Thyroid gland (tissue), 4 donors: ENCODE results near the gene FDX1. TPM values are rescaled to one million over a fixed set of nuclear protein-coding genes. Genes with fewer than 3 reads are reported as not detected.
A peak's percentile ranks its signal among the peaks of the same experiment; 100 is the strongest.

Experiments
- DNase-seq, 2 donors: peaks; one replicate each; pipeline ENCODE4 v3.0.0-alpha.2; 2019
- H3K27ac ChIP-seq, 3 donors: fragments of 200-600 bp; sonication (generic); 1 replicate in 2 of 3; 2 replicates in 1 of 3; pipeline ENCODE4 v1.5.1; 2016 to 2019; ENCODE audit warnings: mild to moderate bottlenecking in 1 of 3, moderate library complexity in 1 of 3
- H3K27me3 ChIP-seq: fragments of 200-600 bp; sonication (generic); one replicate; pipeline ENCODE4 v1.5.1; 2019
- H3K36me3 ChIP-seq, 2 donors: fragments of 200-600 bp; sonication (generic); one replicate each; pipeline ENCODE4 v1.5.1; 2016 to 2019
- H3K4me1 ChIP-seq, 2 donors: fragments of 200-600 bp; sonication (generic); one replicate each; pipeline ENCODE4 v1.5.1; 2017 to 2019
- H3K4me3 ChIP-seq, 3 donors: fragments of 200-600 bp; sonication (generic); replicated peaks in 1 of 3; 1 replicate in 2 of 3; 2 replicates in 1 of 3; pipeline ENCODE4 v1.5.1; 2016; ENCODE audit warnings: mild to moderate bottlenecking in 1 of 3
- H3K9me3 ChIP-seq: fragments of 200-600 bp; sonication (generic); one replicate; pipeline ENCODE4 v1.5.1; 2017
- POLR2A ChIP-seq, 2 donors: fragments of 450-650 bp; IDR thresholded peaks; one replicate each; pipeline ENCODE4 v1.6.1; 2017; ENCODE audit warnings: antibody characterized with exemption in 2 of 2, mild to moderate bottlenecking in 2 of 2, moderate library complexity in 1 of 2
- WGBS, 2 donors: methylation state at CpG; one replicate each; pipeline ENCODE4 v1.1.5; 2017; 5-methylcytosine and 5-hydroxymethylcytosine counted together
- intact Hi-C: fragments of 100-400 bp; cut with DNase I; formaldehyde crosslinking; loops from one replicate; pipeline ENCODE4 v1.15.1; 2023
- total RNA-seq, 4 donors: library from RNA; depleted of rRNA; stranded (reverse); fragments of >200 nt; gene quantifications; one replicate each; pipeline ENCODE4 v1.2.3, GENCODE V29; 2016
- TF ChIP-seq, protein P1 (sequence below), 6 experiments: fragments of 200-600 bp in 3 of 6; fragments of 450-650 bp in 3 of 6; sonication (generic) in 3 of 6; IDR thresholded peaks; one replicate each; pipeline ENCODE4 v1.5.1; 2016 to 2019; ENCODE audit warnings: antibody characterized with exemption in 6 of 6, mild to moderate bottlenecking in 2 of 6, inconsistent platforms in 1 of 6, moderate library complexity in 1 of 6

FDX1 gene
- total RNA-seq, 4 donors from 2014 or later = 28.9 to 58.5 (median 39.6) TPM

DNA sequence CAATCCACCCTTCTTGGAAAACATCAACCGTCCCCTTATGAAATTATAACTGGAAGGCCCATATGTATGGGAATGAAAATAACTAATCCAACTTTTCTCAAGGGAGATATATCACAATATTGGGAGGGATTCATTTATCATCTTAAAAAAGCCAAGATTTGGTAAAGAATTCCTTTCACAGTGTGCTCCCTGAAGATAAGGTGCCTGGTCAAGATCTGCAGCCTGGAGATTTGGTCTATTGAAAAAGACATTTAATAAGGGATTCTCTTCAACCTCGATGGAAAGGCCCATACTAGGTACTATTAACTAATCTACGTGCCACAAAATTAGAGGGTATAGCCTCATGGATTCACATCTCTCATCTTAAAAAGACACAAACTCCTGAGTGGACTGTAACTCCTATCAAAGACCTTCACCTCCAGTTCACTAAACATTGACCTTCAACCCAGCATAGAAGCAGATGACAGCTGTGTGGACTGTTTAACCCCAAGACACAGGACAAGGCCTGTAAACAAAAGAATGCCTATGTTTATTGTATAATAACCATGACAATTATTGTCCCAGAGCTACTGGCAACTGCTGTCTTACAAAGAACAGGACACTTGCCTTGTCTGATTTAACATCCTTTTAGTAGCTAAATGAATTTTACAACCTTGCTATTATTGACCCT is 4.8 kb upstream of the FDX1 start:
- Histone ChIP-seq H3K4me3 (no peak overlapping the region), H3K4me1 (no peaks in the 10 kb centered on the region), H3K27me3 (no peaks in the 10 kb centered on the region), H3K9me3 (no peaks in the 10 kb centered on the region), H3K27ac (no peak overlapping the region), H3K36me3 (no peaks in the 10 kb centered on the region)
- 83 to 89% methylated on average over 3 of the region's 3 CpGs for WGBS, 2 donors
- DNase-seq = no peak
- TF ChIP-seq, protein P1, sequence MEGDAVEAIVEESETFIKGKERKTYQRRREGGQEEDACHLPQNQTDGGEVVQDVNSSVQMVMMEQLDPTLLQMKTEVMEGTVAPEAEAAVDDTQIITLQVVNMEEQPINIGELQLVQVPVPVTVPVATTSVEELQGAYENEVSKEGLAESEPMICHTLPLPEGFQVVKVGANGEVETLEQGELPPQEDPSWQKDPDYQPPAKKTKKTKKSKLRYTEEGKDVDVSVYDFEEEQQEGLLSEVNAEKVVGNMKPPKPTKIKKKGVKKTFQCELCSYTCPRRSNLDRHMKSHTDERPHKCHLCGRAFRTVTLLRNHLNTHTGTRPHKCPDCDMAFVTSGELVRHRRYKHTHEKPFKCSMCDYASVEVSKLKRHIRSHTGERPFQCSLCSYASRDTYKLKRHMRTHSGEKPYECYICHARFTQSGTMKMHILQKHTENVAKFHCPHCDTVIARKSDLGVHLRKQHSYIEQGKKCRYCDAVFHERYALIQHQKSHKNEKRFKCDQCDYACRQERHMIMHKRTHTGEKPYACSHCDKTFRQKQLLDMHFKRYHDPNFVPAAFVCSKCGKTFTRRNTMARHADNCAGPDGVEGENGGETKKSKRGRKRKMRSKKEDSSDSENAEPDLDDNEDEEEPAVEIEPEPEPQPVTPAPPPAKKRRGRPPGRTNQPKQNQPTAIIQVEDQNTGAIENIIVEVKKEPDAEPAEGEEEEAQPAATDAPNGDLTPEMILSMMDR (IDR thresholded peaks at IDR 0.05) = no peak
- no peak for TF ChIP-seq POLR2A (IDR thresholded peaks at IDR 0.05)
- intact Hi-C loops = loop anchor here (5.0 kb wide), 1 partner anchor 223 kb away; no protein-coding TSS in a partner anchor

DNA sequence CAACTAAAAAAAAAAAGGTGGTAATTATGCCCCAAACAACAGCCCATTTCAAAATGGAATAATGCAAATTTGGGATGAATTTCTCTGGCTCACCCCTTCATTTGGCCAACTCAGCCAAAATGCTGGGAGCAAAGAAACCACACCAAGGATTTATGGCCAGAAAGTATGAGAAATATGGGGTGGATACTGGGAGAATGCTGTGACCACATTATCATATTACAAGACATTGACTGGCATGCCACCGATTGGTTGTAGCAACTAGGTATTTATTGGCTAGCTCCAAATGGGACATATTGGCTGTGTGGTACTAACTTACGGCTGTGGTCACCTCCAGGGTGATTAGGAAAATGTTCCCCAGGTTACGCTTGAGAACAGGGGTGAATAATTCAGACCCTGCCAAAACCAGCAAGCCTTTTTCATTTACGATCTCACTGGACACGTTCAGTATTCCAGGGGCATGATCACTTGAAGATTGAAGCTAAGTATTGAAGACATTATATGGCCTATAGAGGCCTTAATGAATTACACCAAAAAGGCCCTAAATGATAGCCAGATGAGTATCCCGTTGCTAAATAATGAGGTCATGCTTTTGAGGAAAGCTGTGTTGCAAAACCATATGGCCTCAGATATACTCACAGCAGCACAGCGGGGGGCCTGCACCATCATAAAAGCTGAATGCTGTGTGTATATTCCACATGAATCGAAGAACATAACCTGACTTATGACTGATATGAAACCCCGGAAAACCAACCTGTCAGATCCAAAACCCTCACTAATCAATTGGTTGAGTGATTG is 3.8 kb upstream of the FDX1 start:
- H3K27ac ChIP-seq = no peak overlapping the region
- H3K36me3 ChIP-seq = no peaks in the 10 kb centered on the region
- no peak for DNase-seq
- H3K27me3 ChIP-seq = no peaks in the 10 kb centered on the region
- H3K9me3 ChIP-seq = no peaks in the 10 kb centered on the region
- no peak overlapping the region for H3K4me3 ChIP-seq
- TF ChIP-seq POLR2A (IDR thresholded peaks at IDR 0.05) = no peak
- TF ChIP-seq, protein P1 (IDR thresholded peaks at IDR 0.05) = no peak
- H3K4me1 ChIP-seq = no peaks in the 10 kb centered on the region
- intact Hi-C loops = loop anchor here (5.0 kb wide), 1 partner anchor 224 kb away; no protein-coding TSS in a partner anchor
- WGBS, 2 donors = 89% methylated on average over 9 of the region's 9 CpGs

DNA sequence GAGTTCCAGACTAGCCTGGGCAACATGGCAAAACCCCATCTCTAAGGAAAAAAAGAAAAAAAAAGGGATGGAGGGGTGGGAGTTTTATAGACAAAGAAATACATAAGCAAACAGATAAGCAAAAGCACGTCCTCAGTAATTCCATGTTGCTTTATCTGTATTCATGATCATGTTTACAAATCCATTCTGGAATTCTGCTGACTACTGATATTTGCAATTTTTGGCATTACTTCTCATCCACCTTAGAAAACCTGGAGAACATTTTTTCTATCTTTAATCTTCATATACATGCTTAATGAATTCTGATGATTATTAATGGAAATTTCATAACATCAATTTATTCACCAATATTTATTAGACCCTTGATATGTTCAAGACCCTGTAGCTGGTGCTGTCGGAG is 1.7 kb upstream of the FDX1 start:
- no peaks in the 10 kb centered on the region for H3K9me3 ChIP-seq
- intact Hi-C loops = loop anchor here (5.0 kb wide), 1 partner anchor 226 kb away; no protein-coding TSS in a partner anchor
- TF ChIP-seq POLR2A (IDR thresholded peaks at IDR 0.05) = no peak
- TF ChIP-seq, protein P1 (IDR thresholded peaks at IDR 0.05) = no peak
- DNase-seq = no peak
- no peaks in the 10 kb centered on the region for H3K27me3 ChIP-seq
- no peaks in the 10 kb centered on the region for H3K36me3 ChIP-seq
- H3K4me3 ChIP-seq = no peak overlapping the region
- H3K4me1 ChIP-seq = peaks cover 17 to 18% of the 10 kb centered on the region in 2 donors
- H3K27ac ChIP-seq = no peak overlapping the region
- WGBS, 2 donors = 96% methylated on average over 2 of the region's 2 CpGs

DNA sequence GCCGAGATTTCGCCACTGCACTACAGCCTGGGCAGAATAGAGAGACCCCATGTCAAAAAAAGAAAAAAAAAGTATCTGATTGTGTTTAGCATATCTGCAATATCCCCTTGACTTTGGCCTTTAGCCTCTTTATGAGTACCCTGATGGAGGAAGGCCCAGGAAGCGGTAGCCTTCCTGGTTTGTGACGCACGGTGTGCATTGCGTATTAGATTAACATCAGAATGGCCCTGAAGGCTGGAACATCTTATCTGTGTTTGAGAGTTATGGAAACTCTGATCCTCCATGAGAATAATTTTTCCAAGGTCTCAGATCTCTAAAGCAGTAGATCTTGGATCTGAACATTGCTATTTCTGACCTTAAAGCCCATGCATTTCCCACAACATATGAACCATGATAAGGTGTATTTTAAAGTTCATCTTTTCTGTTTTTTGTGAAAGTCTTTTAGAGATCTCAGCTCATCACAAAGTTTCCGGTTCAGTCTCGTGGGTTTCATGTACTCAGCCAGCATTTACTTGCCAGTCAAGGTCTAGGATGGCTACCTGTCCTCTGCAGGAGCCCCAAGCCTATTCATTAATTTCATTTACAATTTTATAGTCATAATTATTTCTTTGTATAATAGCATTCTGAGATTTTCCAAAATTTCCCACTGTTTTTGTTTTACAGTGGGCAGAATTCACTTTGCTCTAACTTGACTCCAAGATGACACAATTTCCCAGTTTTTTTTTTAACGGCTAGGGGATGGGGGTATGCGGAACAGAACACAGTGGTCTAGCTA is 605 bp upstream of the FDX1 start:
- Histone ChIP-seq H3K27me3 (no peaks in the 10 kb centered on the region), H3K9me3 (no peaks in the 10 kb centered on the region), H3K36me3 (no peaks in the 10 kb centered on the region), H3K27ac (peak overlapping the region; percentile 88 to 92 (median 89)), H3K4me3 (peak overlapping the region in 2 of 3 donors; percentile 61 to 74), H3K4me1 (peaks cover 28% of the 10 kb centered on the region in 2 donors)
- no peak for DNase-seq
- intact Hi-C loops = loop anchor here (5.0 kb wide), 1 partner anchor 227 kb away; no protein-coding TSS in a partner anchor
- TF ChIP-seq, protein P1 (IDR thresholded peaks at IDR 0.05) = no peak
- TF ChIP-seq POLR2A (IDR thresholded peaks at IDR 0.05) = no peak
- WGBS, 2 donors = 66 to 68% methylated on average over 10 of the region's 10 CpGs
